ENCODE results near the gene SMIM3. TPM values are rescaled to one million over a fixed set of nuclear protein-coding genes. Genes with fewer than 3 reads are reported as not detected.

Gene SMIM3
- total RNA-seq, 2 donors from 2014 or later = 11.0 to 13.6 TPM

- ATAC-seq = no peak
- intact Hi-C loops (cut with DNase I, micrococcal nuclease) = no loop called here
- peak in 1 of 2 donors; percentile 23 for DNase-seq
These were observed 15.4 kb upstream of the SMIM3 start for GRCh38 chr5:150763023-150763769.

DNA sequence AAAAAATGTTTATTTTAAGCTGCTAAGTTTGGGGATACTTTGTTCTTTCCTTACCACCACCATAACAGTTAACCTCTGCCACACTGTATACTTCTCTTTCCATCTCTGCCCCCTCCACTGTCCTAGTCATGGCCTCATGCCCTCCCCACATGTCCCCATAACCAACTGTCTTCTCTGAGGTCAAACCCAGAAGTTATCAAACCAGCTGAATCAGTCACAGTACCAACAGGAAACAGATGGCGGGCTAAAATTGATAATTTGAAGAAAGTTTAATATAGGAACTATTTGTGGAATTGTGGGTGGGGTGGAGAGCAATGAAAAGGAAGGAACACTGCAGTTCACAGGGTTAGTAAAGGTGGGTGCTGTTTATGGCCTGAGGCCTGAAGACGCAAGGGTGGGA lies 14.0 kb upstream of the SMIM3 start:
- DNase-seq (no peak), ATAC-seq (no peak)
- intact Hi-C loops (cut with DNase I, micrococcal nuclease) = no loop called here

- intact Hi-C loops (cut with DNase I, micrococcal nuclease) = no loop called here
- DNase-seq (no peak), ATAC-seq (no peak)
These were observed 13.4 kb upstream of the SMIM3 start for GRCh38 chr5:150765011-150765798.

DNA sequence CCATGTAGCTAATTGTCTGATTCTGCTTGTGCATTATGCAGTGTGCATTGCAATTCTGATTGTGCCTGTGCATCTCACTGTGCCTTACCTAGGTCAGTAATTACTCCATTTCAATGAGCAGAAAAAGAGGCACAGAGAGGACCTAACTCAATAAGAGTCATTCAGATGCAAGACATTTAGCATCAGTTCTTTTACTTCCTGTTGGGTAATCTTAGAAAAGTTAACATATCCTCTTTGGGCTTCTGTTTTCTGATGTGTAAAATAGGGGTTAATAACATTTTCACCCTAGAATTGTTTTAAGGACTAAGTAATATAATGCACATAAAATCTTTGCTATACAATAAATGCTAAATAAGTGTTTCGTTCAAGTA lies 12.8 kb upstream of the SMIM3 start:
- ATAC-seq = no peak
- intact Hi-C loops (cut with DNase I, micrococcal nuclease) = no loop called here
- no peak for DNase-seq

DNA sequence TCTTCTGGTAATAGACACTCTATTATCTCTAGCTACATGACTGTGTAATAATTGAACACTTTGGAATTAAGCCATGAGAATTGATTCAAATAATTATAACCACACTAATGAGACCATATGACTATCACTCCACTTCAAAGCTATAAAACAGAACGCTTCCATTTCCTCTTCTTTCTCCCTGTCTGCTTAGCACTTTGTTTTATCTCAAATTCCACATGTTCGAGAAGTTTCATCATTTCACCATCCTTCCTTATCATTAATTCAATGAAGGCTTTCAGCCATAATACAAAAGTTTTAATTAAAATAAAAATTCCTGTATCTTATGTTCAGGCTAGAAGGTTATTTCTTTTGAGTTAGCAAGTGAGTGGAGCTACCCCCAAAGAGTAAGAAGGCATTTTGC lies 12.3 kb upstream of the SMIM3 start:
- ATAC-seq = no peak
- intact Hi-C loops (cut with DNase I, micrococcal nuclease) = no loop called here
- DNase-seq = no peak

DNA sequence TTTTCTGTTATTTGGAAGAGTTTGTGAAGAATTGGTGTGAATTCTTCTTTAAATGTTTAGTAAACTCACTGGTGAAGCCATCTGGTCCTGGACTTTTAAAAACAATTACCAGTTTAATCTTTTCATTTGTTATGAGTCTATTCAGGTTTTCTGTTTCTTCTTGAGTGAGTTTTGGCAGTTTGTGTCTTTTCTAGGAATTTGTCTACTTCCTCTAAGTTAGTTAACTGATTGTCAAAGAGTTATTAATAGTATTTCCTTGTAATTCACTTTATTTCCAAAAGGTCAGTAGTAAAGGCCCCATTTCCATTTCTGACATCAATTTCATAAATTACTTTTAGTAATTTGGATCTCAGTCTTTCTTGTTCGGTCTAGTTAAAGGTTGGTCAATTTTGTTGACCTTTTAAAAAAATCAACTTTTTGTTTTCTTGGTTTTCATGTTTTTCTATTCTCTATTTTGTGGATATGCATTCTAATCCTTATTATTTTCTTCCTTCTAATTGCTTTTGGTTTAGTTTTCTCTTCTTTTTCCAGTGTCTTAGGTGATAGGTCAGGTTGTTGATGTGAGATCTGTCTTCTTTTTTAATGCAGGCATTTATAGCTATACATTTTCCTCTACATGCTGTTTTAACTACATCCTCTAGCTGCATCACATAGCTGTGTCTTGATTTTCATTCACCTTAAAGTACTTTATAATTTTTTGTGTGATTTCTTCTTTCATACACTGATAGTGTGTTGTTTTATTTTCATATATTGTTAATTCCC lies 7.3 kb upstream of the SMIM3 start:
- intact Hi-C loops (cut with DNase I, micrococcal nuclease) = no loop called here
- ATAC-seq (no peak), DNase-seq (no peak)

- ATAC-seq = no peak
- DNase-seq = no peak
- intact Hi-C loops (cut with DNase I, micrococcal nuclease) = no loop called here
These were observed 4.4 kb upstream of the SMIM3 start for GRCh38 chr5:150774145-150774544.

DNA sequence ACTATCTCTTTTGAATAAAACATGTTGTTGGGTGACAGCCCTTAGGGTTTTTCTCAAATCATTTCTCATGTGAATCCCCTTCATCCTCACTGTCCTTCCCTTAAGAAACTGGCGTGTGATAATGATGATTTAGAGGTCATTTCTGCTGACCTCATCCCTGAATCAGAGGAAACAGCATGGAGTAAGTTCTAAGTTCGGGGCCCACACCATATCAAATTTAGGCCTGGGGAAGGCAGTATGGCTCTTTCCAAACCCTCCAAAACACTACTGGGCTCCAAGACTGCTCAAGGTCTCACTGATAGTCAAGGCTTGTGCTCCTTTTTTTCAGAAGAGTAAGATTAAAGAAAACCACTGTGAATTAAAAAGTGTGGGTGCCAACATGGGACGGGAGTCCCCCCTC lies 872 bp upstream of the SMIM3 start:
- DNase-seq (no peak), ATAC-seq (no peak)
- intact Hi-C loops (cut with DNase I, micrococcal nuclease) = no loop called here

DNA sequence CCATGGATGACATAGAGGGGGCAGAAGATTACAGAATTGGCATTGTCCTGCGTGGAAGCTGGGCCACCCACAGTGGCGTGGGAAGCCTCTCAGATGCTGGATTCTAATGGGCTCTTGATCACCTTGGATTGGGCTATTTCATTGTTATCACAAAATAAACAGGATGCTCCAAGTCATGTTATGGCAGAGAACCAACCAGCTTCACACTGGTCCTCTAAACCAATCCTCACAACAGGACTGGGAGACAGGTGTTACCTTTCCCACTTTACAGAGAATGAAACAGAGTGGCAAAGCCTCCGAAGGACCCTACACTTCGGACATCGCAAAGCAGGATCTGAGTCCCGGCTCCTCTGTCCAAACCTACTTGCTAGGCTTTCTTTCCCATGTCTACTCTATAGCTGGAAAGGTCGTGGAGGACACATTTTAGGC lies 455 bp upstream of the SMIM3 start:
- intact Hi-C loops (cut with DNase I, micrococcal nuclease) = no loop called here
- DNase-seq = no peak
- ATAC-seq = peak; percentile 9

- no peak for ATAC-seq
- peak in 1 of 2 donors; percentile 15 for DNase-seq
- intact Hi-C loops (cut with DNase I, micrococcal nuclease) = no loop called here
These were observed 1.0 kb downstream of the SMIM3 start for GRCh38 chr5:150779397-150780186.

- intact Hi-C loops (cut with DNase I, micrococcal nuclease) = no loop called here
- DNase-seq (peak; percentile 25 to 61), ATAC-seq (no peak)
These were observed 1.7 kb downstream of the SMIM3 start for GRCh38 chr5:150780187-150780692.

GRCh38 chr5:150780816-150781221 lies 2.3 kb downstream of the SMIM3 start:
- intact Hi-C loops (cut with DNase I, micrococcal nuclease) = no loop called here
- peak; percentile 66 to 81 for DNase-seq
- peak; percentile 70 for ATAC-seq

GRCh38 chr5:150781706-150782614 lies 3.4 kb downstream of the SMIM3 start:
- DNase-seq (peak; percentile 37 to 64), ATAC-seq (no peak)
- intact Hi-C loops (cut with DNase I, micrococcal nuclease) = no loop called here

DNA sequence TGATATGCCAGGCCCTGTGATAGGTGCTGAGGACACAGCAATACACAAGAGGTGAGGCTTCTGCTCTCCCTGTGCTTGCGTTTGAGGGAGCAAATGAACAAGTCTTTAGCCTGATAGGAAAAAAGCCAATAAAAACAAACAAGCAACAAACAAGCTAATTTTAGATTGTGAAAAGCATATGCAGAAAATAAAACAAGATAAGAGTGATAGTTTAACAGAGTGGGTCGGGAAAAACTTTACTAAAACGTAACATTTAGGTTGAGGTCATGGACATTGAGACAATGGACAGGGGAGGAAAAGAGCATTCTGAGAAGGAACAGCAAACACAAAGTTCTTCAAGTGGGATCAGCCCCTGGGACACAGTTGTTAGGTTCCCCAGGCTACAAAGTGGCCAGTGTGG lies 4.3 kb downstream of the SMIM3 start:
- no peak for ATAC-seq
- intact Hi-C loops (cut with DNase I, micrococcal nuclease) = no loop called here

GRCh38 chr5:150783422-150783928 lies 4.9 kb downstream of the SMIM3 start:
- intact Hi-C loops (cut with DNase I, micrococcal nuclease) = no loop called here
- peak; percentile 78 for ATAC-seq
- DNase-seq = peak; percentile 68 to 87

More for the DNA sequence above, 4.3 kb downstream of the SMIM3 start:
- no peak for DNase-seq

DNA sequence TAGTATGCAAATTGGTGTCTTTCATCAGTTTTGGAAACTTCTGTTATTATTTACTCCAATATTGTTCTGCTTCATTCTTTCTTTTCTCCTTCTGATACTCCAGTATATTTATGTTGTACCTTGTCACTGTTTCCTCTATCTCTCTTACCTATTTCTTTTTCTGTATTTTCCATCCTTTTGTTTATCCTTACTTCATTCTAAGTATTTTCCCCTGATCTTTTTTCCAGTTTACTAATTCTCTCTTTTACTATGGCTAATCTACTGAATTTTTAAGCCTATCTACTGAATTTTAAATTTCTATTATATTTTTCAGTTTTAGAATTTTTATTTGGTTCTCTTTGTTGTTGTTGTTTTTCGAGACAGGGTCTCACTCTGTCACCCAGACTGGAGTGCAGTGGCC lies 7.4 kb downstream of the SMIM3 start:
- intact Hi-C loops (cut with DNase I, micrococcal nuclease) = no loop called here
- ATAC-seq (no peak), DNase-seq (no peak)

DNA sequence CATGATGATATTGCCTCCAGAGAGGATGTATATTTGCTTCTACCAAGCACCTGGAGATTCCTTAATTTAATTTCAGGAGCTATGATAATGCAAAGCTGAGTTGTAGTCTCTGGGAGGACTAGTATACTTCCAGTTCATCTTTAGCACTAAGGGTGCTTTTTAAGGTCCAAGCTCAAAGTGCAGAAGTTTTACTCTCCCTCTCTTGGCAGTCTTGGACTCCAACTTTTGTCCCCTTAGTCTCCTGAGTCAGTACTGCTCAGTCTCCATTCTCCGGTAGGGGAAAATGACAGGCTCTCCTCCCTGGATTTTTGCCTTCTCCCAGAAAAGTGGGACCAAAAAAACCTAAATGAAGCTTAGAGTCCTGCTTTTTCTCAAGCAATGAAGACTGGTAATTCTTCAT lies 8.3 kb downstream of the SMIM3 start:
- DNase-seq = no peak
- no peak for ATAC-seq
- intact Hi-C loops (cut with DNase I, micrococcal nuclease) = no loop called here

- no peak for ATAC-seq
- intact Hi-C loops (cut with DNase I, micrococcal nuclease) = no loop called here
- no peak for DNase-seq
These were observed 9.1 kb downstream of the SMIM3 start for GRCh38 chr5:150787656-150788055.

Measured in left colon (tissue), 2 donors.